Measurements from ENCODE around the gene ZSCAN21.
A peak's percentile ranks its signal among the peaks of the same experiment; 100 is the strongest.
"Not testable (repeated sequence)": the region's sequence is repeated elsewhere in the genome, so short reads cannot be mapped to it uniquely, and the experiment has no call there.

Gene ZSCAN21

DNA sequence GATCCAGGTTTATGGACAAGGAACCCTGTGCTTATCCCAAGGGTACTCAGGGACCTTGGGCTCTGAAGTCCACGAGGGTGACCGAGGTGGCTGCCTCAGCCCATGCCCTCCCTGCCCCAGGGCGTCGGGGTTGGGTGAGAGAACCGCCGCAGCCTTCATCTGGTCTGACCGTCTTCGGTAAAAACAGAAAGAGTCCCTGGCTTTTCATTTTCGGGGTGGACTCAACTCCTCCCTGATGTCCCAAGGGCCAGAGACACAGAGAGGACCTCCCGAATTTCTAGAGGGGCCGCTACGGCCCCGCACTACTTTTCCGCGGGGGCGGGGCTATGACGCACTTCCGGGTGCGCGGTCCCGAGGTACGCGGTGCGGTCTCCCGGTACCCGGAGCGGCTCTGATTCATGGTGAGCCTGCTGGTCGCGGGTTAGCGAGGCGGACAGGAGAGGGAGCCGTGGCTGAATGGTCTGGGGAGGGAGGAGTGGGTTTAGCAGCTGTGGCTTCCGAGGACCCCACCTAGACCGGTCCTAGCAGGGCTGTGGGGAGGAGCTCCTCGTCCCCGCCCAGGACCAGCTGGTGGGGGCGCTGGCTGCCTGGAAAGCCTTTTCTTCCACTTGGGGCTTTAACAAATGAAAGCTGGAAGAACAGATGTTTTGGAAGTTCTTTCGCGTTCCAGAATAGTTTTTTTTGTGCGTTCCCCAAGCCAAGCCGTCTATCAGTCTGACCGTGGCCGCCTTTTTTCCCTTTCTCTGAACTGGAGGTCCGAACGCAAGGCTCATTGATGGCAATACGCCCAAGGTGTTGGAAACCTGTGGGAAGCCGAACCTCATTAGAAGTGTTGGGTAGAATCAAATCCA lies at the start of gene ZSCAN21:
Gene ZSCAN21, plus strand, starts transcription at position 334 of the 851 bp plus-strand sequence. CDS start 7,233 bp downstream, outside the sequence.
- no peaks in the 10 kb centered on the region for H3K27me3 Mint-ChIP-seq
- no peaks in the 10 kb centered on the region for H3K9me3 Mint-ChIP-seq
- H3K4me1 Mint-ChIP-seq = peaks cover 15% of the 10 kb centered on the region
- H3K27ac Mint-ChIP-seq = peak within 1 kb of the TSS; percentile 96
- DNase-seq (ENCODE audit: low spot score in 2 of 2) (peak; percentile 78 to 86), ATAC-seq (ENCODE audit: low read depth) (peak; percentile 90)
- peak within 1 kb of the TSS; percentile 94 for H3K4me3 Mint-ChIP-seq
- no peaks in the 10 kb centered on the region for H3K36me3 Mint-ChIP-seq

DNA sequence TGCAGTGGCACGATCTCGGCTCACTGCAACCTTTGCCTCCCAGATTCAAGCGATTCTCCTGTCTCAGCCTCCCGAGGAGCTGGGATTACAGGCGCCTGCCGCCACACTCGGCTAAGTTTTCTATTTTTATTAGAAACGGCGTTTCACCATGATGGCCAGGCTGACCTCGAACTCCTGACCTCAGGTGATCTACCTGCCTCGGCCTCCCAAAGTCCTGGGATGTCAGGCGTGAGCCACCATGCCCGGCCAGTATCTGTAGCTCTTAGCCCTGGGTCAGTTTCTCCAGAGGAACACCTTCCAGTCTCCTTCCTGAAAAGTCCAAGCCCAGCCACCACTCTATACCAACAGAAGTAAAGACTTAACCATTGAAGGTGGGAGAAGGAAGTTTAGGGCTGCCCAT lies 49.3 kb upstream of the ZSCAN21 start:
- ATAC-seq (ENCODE audit: low read depth) = no peak
- peaks cover 1% of the 10 kb centered on the region for H3K9me3 Mint-ChIP-seq

DNA sequence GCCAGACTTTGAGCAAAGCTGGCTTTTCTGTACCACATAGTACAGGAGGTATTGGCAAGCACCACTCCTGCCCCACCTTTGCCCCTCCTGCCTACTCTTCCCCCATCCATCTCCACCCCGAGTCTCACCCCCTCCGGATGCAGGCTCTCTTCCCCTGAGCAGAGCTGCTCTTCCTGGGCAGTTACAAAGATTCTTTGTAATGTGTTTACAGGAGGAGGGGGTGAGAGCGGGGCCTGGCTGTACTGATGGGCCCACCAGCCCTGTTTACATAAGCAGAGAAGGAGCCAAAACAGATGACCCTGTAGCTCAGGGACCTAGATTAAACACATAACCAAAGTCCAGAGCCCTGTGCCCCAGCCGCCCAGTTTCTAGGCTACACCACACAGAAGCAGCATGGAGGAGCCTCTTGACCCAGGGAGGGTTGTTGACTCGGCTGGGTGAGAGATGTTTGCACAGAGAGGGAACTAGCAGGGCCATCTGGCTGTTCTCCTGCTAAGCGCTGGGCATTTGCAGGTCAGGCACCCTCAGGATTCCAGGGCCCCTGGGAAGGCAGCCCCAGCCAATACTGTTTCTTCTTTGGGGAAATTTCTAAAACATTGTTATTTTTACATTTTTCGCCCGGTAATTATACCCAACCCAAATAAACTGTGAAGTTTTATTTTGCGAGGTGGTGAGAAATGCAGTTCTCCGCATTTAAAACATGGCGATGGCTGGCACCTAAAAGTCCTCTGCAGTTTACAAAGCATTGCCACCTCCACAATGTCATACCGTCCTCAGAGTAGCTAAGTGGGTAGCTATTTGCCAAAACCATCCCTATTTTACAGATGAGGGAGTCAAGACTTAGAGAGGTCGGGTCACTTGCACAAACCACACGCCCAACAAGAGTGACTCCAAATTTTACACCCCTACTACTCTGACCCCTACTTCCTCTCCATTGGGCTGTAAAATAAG lies 45.6 kb upstream of the ZSCAN21 start:
- no peaks in the 10 kb centered on the region for H3K9me3 Mint-ChIP-seq
- H3K36me3 Mint-ChIP-seq = peaks cover 3% of the 10 kb centered on the region
- H3K4me3 Mint-ChIP-seq = no peak overlapping the region
- ATAC-seq (ENCODE audit: low read depth) = no peak
- no peak overlapping the region for H3K27ac Mint-ChIP-seq
- DNase-seq (ENCODE audit: low spot score in 2 of 2) = no peak
- H3K27me3 Mint-ChIP-seq = peaks cover 7% of the 10 kb centered on the region
- H3K4me1 Mint-ChIP-seq = no peaks in the 10 kb centered on the region

More for the DNA sequence above, 49.3 kb upstream of the ZSCAN21 start:
- H3K27me3 Mint-ChIP-seq = peaks cover under 1% of the 10 kb centered on the region
- peaks cover 3% of the 10 kb centered on the region for H3K36me3 Mint-ChIP-seq
- peaks cover 10% of the 10 kb centered on the region for H3K4me1 Mint-ChIP-seq
- DNase-seq (ENCODE audit: low spot score in 2 of 2) = no peak
- H3K4me3 Mint-ChIP-seq = no peak overlapping the region
- no peak overlapping the region for H3K27ac Mint-ChIP-seq

DNA sequence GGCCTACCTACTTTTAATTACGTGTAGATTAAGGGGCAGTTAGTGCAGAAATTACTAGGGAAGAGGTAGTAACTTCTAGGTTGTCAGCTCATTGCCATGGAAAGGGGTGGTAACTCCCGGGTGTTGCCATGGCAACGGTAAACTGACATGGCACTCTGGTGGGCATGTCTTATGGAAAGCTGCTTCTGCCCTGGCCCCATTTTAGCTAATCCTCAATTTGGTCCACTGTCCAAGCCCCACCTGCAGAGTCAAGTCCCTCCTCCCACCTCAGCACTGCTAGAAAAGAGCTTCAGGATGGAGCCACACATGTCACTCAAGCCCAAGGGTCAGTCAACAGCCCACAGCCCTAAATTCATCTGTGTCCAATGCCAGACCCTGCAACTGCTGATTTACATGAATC lies 41.7 kb upstream of the ZSCAN21 start:
- Mint-ChIP-seq H3K4me1 (no peaks in the 10 kb centered on the region), H3K4me3 (no peak overlapping the region), H3K36me3 (peaks cover 3% of the 10 kb centered on the region), H3K27ac (no peak overlapping the region), H3K27me3 (peaks cover 10% of the 10 kb centered on the region), H3K9me3 (no peaks in the 10 kb centered on the region)
- DNase-seq (ENCODE audit: low spot score in 2 of 2) = no peak
- ATAC-seq (ENCODE audit: low read depth) = no peak

DNA sequence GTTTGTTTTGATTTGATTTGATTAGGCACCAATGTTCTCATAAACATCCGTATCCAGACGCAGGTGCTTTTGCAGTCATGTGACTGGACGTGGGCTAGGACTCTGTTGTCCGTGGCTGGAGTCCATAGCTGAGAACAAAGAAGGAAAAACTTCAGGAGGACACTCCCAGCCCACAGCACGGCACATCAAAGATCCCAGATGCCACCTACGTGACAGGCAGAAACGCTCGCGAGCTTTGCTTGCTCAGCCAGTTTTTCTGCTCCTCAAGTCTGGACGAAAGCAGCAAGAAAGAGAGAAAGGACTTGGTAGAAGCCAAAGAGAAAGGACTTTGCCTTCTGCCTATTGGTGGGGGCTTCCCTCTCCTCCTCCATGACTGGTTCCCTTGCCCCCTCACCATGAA lies 41.0 kb upstream of the ZSCAN21 start:
- Mint-ChIP-seq H3K36me3 (peaks cover 3% of the 10 kb centered on the region), H3K27me3 (peaks cover 10% of the 10 kb centered on the region), H3K27ac (no peak overlapping the region), H3K4me1 (no peaks in the 10 kb centered on the region), H3K9me3 (no peaks in the 10 kb centered on the region), H3K4me3 (no peak overlapping the region)
- DNase-seq (ENCODE audit: low spot score in 2 of 2) (no peak), ATAC-seq (ENCODE audit: low read depth) (no peak)

DNA sequence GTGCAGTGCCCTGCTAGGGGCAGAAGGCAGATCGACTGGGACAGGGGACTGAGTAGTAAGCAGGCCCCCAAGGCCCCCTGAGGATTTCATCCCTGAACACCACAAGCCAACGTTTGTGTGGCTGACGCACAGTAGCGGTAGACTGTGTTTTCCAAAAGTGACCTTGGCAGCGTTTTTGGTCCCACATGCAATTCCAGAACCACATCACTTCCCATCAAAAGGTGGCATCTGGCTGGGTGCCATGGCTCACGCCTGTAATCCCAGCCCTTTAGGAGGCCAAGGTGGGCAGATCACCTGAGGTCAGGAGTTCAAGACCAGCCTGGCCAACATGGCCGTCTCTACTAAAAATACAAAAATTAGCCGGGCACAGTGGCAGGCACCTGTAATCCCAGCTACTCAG lies 39.6 kb upstream of the ZSCAN21 start:
- H3K9me3 Mint-ChIP-seq; ATAC-seq (ENCODE audit: low read depth); DNase-seq (ENCODE audit: low spot score in 2 of 2); H3K4me1 Mint-ChIP-seq; H3K27ac Mint-ChIP-seq; H3K4me3 Mint-ChIP-seq; H3K36me3 Mint-ChIP-seq: not testable (repeated sequence)
- peaks cover 10% of the 10 kb centered on the region for H3K27me3 Mint-ChIP-seq

DNA sequence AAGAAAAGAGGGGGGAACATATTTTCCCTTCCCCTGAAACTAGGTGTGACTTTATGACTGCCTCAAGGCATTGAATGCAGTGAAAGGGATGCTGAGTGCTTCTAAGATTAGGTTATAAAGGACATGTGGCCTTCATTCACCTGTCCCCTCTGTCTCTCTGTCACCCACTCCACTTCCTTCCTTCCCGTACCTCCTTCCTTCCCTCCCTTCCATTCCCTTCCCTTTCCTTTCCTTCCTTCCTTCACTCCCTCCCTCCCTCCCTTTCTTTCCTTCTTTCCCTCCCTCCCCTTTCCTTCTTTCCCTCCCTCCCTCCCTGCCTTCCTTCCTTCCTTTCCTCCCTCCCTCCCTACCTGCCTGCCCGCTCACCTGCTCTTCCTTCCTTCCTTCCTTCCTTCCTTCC lies 38.7 kb upstream of the ZSCAN21 start:
- Mint-ChIP-seq H3K36me3 (no peaks in the 10 kb centered on the region), H3K27me3 (peaks cover 8% of the 10 kb centered on the region), H3K27ac (no peak overlapping the region), H3K4me1 (no peaks in the 10 kb centered on the region), H3K4me3 (no peak overlapping the region), H3K9me3 (no peaks in the 10 kb centered on the region)
- ATAC-seq (ENCODE audit: low read depth) (no peak), DNase-seq (ENCODE audit: low spot score in 2 of 2) (no peak)

DNA sequence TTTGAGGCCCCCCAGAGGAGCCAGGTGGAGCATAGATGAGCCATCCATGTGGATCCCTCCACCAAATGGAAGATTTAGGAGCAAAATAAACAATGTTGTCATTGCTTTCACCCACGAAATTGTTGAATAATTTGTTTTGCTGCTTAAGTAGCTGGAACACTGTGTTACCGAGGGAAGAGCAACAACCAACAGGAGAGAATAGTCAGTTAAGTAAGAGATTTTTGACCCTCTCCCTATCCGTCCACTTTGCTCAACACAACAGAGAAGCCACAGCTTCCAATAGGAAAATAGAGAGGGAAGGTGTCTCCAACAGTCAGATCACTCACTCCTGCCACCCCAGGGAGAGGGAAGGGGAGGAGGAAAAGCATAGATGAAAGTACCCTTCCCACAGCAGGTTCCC lies 38.1 kb upstream of the ZSCAN21 start:
- no peaks in the 10 kb centered on the region for H3K36me3 Mint-ChIP-seq
- H3K4me3 Mint-ChIP-seq = no peak overlapping the region
- peaks cover 6% of the 10 kb centered on the region for H3K4me1 Mint-ChIP-seq
- DNase-seq (ENCODE audit: low spot score in 2 of 2) (no peak), ATAC-seq (ENCODE audit: low read depth) (no peak)
- peaks cover 8% of the 10 kb centered on the region for H3K27me3 Mint-ChIP-seq
- no peak overlapping the region for H3K27ac Mint-ChIP-seq
- no peaks in the 10 kb centered on the region for H3K9me3 Mint-ChIP-seq

DNA sequence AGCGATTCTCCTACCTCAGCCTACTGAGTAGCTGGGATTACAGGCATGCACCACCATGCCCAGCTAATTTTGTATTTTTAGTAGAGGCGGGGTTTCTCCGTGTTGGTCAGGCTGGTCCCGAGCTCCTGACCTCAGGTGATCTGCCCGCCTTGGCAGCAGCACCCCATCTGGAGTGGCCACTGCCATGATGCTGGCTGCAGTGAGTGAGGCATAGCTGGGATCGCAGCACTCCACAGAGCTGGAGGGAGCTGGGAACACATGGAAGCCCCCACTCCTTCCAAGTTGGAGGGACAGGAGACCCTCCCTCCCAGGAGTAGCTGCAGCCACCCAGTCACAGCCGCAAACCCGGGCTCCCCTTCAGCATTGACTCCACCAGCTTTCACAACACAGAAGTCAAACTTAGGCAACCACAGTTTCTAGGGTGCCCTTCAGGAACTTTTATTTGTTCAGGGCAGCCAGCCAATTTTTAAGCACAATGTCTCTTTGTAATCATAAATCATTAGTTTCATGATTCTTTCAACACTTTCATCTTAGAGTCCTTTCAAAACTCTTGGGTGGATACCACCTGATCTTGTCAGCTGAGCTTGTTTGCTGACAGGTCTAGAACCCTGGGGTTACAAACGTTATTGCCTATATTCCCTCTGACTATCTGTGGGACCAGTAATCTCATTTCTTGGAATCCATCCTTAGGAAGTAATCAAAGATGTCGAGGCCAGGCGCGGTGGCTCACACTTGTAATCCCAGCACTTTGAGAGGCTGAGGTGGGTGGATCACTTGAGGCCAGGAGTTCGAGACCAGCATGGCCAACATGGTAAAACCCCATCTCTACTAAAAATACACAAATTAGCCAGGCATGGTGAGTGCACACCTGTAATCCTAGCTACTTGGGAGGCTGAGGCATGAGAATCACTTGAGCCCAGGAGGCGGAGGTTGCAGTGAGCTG lies 36.9 kb upstream of the ZSCAN21 start:
- H3K9me3 Mint-ChIP-seq; DNase-seq (ENCODE audit: low spot score in 2 of 2); H3K4me1 Mint-ChIP-seq; ATAC-seq (ENCODE audit: low read depth); H3K27ac Mint-ChIP-seq; H3K36me3 Mint-ChIP-seq; H3K27me3 Mint-ChIP-seq; H3K4me3 Mint-ChIP-seq: not testable (repeated sequence)

DNA sequence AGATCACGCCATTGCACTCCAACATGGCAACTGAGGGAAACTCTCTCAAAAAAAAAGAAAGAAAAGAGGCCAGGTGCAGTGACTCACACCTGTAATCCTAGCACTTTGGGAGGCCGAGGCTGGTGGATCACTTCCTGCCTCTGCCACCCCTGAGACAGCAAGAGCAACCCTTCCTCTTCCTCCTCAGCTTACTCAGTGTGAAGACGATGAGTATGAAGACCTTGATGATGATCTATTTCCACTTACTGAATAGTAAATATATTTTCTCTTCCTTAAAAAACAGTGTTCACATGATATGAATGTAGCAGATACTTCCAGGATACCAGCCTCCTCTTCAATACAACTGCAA lies 36.3 kb upstream of the ZSCAN21 start:
- Mint-ChIP-seq H3K4me3 (no peak overlapping the region), H3K9me3 (no peaks in the 10 kb centered on the region), H3K36me3 (peaks cover 3% of the 10 kb centered on the region), H3K27ac (no peak overlapping the region), H3K27me3 (peaks cover 5% of the 10 kb centered on the region), H3K4me1 (peaks cover 11% of the 10 kb centered on the region)
- no peak for DNase-seq (ENCODE audit: low spot score in 2 of 2)
- no peak for ATAC-seq (ENCODE audit: low read depth)

DNA sequence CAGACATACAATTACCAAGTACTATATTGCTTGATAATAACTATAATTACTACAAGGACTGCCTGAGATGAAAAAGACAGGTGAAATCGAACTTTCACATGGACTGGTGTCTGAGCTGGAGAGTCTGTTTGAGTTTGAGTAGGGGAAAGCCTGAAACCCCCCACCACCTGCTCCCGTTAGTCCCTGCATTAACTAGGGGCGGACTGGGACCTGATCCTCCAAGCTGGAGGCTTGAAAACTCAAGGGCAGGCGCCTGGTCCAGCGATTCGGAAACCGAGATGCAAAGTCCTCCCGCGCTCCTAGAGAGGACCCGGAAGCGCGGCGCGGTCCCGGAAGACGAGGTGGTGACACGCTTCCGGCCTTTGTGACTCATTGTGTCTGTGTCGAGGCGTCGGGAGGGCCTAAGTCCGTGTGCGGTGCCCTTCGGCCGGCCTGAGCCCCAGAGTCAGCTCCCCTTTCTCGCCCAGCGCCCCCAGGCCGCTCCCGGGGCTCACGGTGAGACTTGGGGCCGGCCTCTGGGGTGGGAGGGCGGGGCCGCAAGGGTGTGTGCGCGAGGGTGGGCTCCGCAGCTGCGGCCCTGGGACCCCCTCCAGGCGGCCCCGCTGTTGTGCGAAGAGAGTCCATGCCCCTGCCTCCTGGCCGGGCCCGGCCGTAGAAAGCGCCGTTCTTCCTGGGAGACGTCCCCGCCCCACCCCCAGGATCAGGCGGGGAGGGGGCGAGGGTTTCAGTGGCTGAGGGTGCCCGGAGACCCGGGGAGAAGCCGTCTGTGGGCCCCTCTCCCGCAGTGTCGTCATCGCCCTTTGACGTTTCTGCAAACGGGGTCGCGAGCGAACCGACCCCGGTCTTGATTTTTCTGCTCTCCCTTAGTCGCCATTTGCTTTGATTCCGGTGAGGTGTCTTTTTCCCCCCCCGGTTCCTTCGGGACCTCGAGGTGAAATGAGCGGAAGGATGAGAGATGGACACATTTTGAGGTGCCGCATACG lies 34.1 kb upstream of the ZSCAN21 start, which contains the start of gene ZKSCAN1:
Gene ZKSCAN1, plus strand, starts transcription at position 365 of the 983 bp plus-strand sequence. CDS start 7,911 bp downstream, outside the sequence.
- no peaks in the 10 kb centered on the region for H3K9me3 Mint-ChIP-seq
- H3K4me3 Mint-ChIP-seq = peak within 1 kb of the TSS; percentile 88
- peaks cover 16% of the 10 kb centered on the region for H3K4me1 Mint-ChIP-seq
- peak; percentile 99 for ATAC-seq (ENCODE audit: low read depth)
- H3K36me3 Mint-ChIP-seq = peaks cover 5% of the 10 kb centered on the region
- peak within 1 kb of the TSS; percentile 91 for H3K27ac Mint-ChIP-seq
- H3K27me3 Mint-ChIP-seq = peaks cover 3% of the 10 kb centered on the region
- peak; percentile 69 to 75 for DNase-seq (ENCODE audit: low spot score in 2 of 2)

DNA sequence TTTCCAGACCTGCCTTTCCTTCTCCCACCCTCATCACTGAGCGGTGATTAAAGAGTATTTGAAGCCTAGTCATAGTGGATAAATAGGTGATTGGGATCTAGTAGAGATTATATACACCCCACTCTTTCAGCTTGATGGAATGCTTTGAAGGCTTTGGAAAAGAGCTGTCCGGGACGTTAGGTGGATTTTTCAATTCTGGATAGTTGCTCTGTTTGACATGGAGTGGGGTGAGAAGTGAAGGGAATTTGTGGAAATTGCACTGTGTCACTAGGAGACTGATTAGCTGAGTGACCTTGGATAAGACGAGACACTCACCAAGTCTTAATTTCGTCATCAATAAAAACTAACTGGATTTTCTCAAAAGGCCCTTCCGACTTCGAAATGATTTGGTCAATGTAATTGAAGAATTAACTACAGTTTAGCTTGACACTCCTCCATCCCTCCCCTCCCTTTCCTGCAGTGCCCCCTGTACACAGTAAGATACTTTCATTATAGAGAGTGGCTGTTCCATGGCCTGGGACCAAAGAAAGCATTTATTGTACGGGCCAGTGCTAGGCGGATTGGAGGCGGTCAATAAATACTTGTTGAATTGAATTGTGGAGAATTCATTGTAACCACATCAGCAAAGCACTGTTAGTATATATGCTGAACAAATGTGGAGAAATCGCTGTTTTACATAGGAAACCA lies 33.2 kb upstream of the ZSCAN21 start:
- Mint-ChIP-seq H3K27ac (peak overlapping the region; percentile 91), H3K4me3 (peak overlapping the region; percentile 88), H3K36me3 (peaks cover 5% of the 10 kb centered on the region), H3K4me1 (peaks cover 16% of the 10 kb centered on the region), H3K27me3 (peaks cover under 1% of the 10 kb centered on the region), H3K9me3 (no peaks in the 10 kb centered on the region)
- no peak for ATAC-seq (ENCODE audit: low read depth)
- DNase-seq (ENCODE audit: low spot score in 2 of 2) = no peak
